MM.1S (cell line): ENCODE results near the gene KANSL2.
"Not testable (repeated sequence)": the region's sequence is repeated elsewhere in the genome, so short reads cannot be mapped to it uniquely, and the experiment has no call there.

Source experiments
- DNase-seq: peaks from one replicate; pipeline ENCODE4 v3.0.0-alpha.2; 2015
- H2AFZ ChIP-seq: fragments of 300-600 bp; sonication (generic); 2 replicates; pipeline ENCODE4 v1.6.0; 2016; ENCODE audit warnings: antibody characterized with exemption, low read length
- H3F3A ChIP-seq: fragments of 300-600 bp; sonication (generic); 2 replicates; pipeline ENCODE4 v1.6.1; 2016; ENCODE audit warnings: mild to moderate bottlenecking, antibody characterized with exemption, low read length, moderate library complexity, mixed read lengths; ENCODE audit not compliant: insufficient read depth
- H3K27ac ChIP-seq: fragments of 300-600 bp; sonication (generic); 2 replicates; pipeline ENCODE4 v1.5.1; 2016; ENCODE audit warnings: mild to moderate bottlenecking, low read length
- H3K27me3 ChIP-seq: fragments of 300-600 bp; sonication (generic); replicated peaks from 2 replicates; pipeline ENCODE4 v1.6.0; 2016; ENCODE audit warnings: low read length; ENCODE audit not compliant: insufficient read depth
- H3K36me3 ChIP-seq: fragments of 300-600 bp; sonication (generic); replicated peaks from 2 replicates; pipeline ENCODE4 v1.6.1; 2016; ENCODE audit warnings: mild to moderate bottlenecking, low read length, mixed read lengths; ENCODE audit not compliant: insufficient read depth
- H3K4me1 ChIP-seq: fragments of 300-600 bp; sonication (generic); 2 replicates; pipeline ENCODE4 v1.6.1; 2016; ENCODE audit warnings: low read length, mixed read lengths
- H3K4me2 ChIP-seq: fragments of 300-600 bp; sonication (generic); 2 replicates; pipeline ENCODE4 v1.6.0; 2016; ENCODE audit warnings: low read depth, low read length
- H3K4me3 ChIP-seq: fragments of 300-600 bp; sonication (generic); 2 replicates; pipeline ENCODE4 v1.5.1; 2016; ENCODE audit warnings: low read length, mixed read lengths
- H3K79me2 ChIP-seq: fragments of 300-600 bp; sonication (generic); 2 replicates; pipeline ENCODE4 v1.6.1; 2016; ENCODE audit warnings: mixed run types, low read length, mixed read lengths
- H3K9ac ChIP-seq: fragments of 300-600 bp; sonication (generic); 2 replicates; pipeline ENCODE4 v1.6.1; 2016; ENCODE audit warnings: low read length, mixed read lengths
- H3K9me2 ChIP-seq: fragments of 300-600 bp; sonication (generic); replicated peaks from 2 replicates; pipeline ENCODE4 v1.6.1; 2016; ENCODE audit warnings: mild to moderate bottlenecking, low read length, mixed read lengths; ENCODE audit not compliant: insufficient read depth
- H3K9me3 ChIP-seq: fragments of 300-600 bp; sonication (generic); replicated peaks from 2 replicates; pipeline ENCODE4 v1.6.1; 2016; ENCODE audit warnings: mild to moderate bottlenecking, low read length, mixed read lengths; ENCODE audit not compliant: insufficient read depth
- H4K20me1 ChIP-seq: fragments of 300-600 bp; sonication (generic); 2 replicates; pipeline ENCODE4 v1.6.1; 2016; ENCODE audit warnings: mild to moderate bottlenecking, low read length, moderate library complexity, mixed read lengths; ENCODE audit not compliant: insufficient read depth
- CTCF ChIP-seq: fragments of 300-600 bp; sonication (generic); IDR thresholded peaks from 2 replicates; pipeline ENCODE4 v1.5.1; 2016; ENCODE audit warnings: antibody characterized with exemption, low read length, mixed read lengths
- EZH2 ChIP-seq: fragments of 300-600 bp; sonication (generic); optimal IDR thresholded peaks from 2 replicates; pipeline ENCODE3; 2017; ENCODE audit warnings: low read depth, mild to moderate bottlenecking, antibody characterized with exemption, low read length, mixed read lengths
- EZH2phosphoT487 ChIP-seq: fragments of 300-600 bp; sonication (generic); IDR thresholded peaks from 2 replicates; pipeline ENCODE4 v1.6.1; 2018; ENCODE audit warnings: antibody characterized with exemption, low read length

KANSL2 gene

GRCh38 chr12:48712209-48712608 lies 30.2 kb upstream of the KANSL2 start:
- peaks cover 10% of the 10 kb centered on the region for H3K4me1 ChIP-seq
- no peak for DNase-seq
- H3K9ac ChIP-seq: no peak overlapping the region
- no peak overlapping the region for H3K4me2 ChIP-seq
- no peak overlapping the region for H3K4me3 ChIP-seq
- H3K9me3 ChIP-seq: no peaks in the 10 kb centered on the region
- TF ChIP-seq EZH2phosphoT487 (no peak), CTCF (no peak), EZH2 (no peak)
- H3K27ac ChIP-seq: no peak overlapping the region
- H3K36me3 ChIP-seq: peaks cover 7% of the 10 kb centered on the region
- H3K27me3 ChIP-seq: no peaks in the 10 kb centered on the region
- H2AFZ ChIP-seq: no peak overlapping the region
- peaks cover 91% of the 10 kb centered on the region for H3K79me2 ChIP-seq
- H4K20me1 ChIP-seq: peaks cover 9% of the 10 kb centered on the region; the same call in 1 of the 2 replicates
- H3F3A ChIP-seq: peaks cover 12% of the 10 kb centered on the region
- H3K9me2 ChIP-seq: no peaks in the 10 kb centered on the region

GRCh38 chr12:48698822-48699221 lies 16.8 kb upstream of the KANSL2 start:
- peaks cover 61% of the 10 kb centered on the region for H3K79me2 ChIP-seq
- not testable (repeated sequence) for H3K36me3 ChIP-seq

GRCh38 chr12:48696626-48697025 lies 14.6 kb upstream of the KANSL2 start:
- no peak for DNase-seq
- H3K4me1 ChIP-seq: no peaks in the 10 kb centered on the region
- no peak overlapping the region for H3K4me2 ChIP-seq
- H3K9ac ChIP-seq: no peak overlapping the region
- H3K4me3 ChIP-seq: no peak overlapping the region
- TF ChIP-seq EZH2: no peak
- no peaks in the 10 kb centered on the region for H3K9me3 ChIP-seq
- no peaks in the 10 kb centered on the region for H3K27me3 ChIP-seq
- no peak overlapping the region for H2AFZ ChIP-seq
- H3K27ac ChIP-seq: no peak overlapping the region
- no peaks in the 10 kb centered on the region for H3K9me2 ChIP-seq
- peaks cover 54% of the 10 kb centered on the region for H3K79me2 ChIP-seq
- H3K36me3 ChIP-seq: peaks cover 21% of the 10 kb centered on the region
- no peaks in the 10 kb centered on the region; the same call in 1 of the 2 replicates for H3F3A ChIP-seq
- H4K20me1 ChIP-seq: no peaks in the 10 kb centered on the region

More at GRCh38 chr12:48698822-48699221, 16.8 kb upstream of the KANSL2 start:
- not testable (repeated sequence) for H3K9ac ChIP-seq, H3K4me3 ChIP-seq, H2AFZ ChIP-seq, H3K4me2 ChIP-seq, H3F3A ChIP-seq, DNase-seq, H3K9me2 ChIP-seq, H4K20me1 ChIP-seq, H3K4me1 ChIP-seq, H3K27ac ChIP-seq, H3K27me3 ChIP-seq, H3K9me3 ChIP-seq

- Histone ChIP-seq H3K9me2 (no peaks in the 10 kb centered on the region), H3K36me3 (peaks cover 21% of the 10 kb centered on the region), H3K9ac (no peak overlapping the region), H3F3A (no peaks in the 10 kb centered on the region; the same call in 1 of the 2 replicates), H3K4me3 (no peak overlapping the region), H3K4me2 (no peak overlapping the region), H3K27me3 (no peaks in the 10 kb centered on the region), H3K9me3 (no peaks in the 10 kb centered on the region), H4K20me1 (no peaks in the 10 kb centered on the region), H3K79me2 (peaks cover 57% of the 10 kb centered on the region), H3K4me1 (no peaks in the 10 kb centered on the region), H3K27ac (no peak overlapping the region), H2AFZ (no peak overlapping the region)
- no peak for DNase-seq
- no peak for TF ChIP-seq EZH2
- TF ChIP-seq CTCF: no peak
- no peak for TF ChIP-seq EZH2phosphoT487
Observed at GRCh38 chr12:48695859-48696258, 13.8 kb upstream of the KANSL2 start.
